Thoracic aorta (tissue), 2 donors: ENCODE results near the gene ATP6V0A4. TPM values are rescaled to one million over a fixed set of nuclear protein-coding genes. Genes with fewer than 3 reads are reported as not detected.

ENCODE experiments used
- ATAC-seq: fragments of 150-250 bp; one replicate; pipeline ENCODE4 v1.8.0; 2017; ENCODE audit warnings: low read depth; ENCODE audit not compliant: insufficient number of reproducible peaks, low FRiP score
- DNase-seq: peaks from one replicate; pipeline ENCODE4 v3.0.0-alpha.2; 2020; ENCODE audit warnings: low spot score
- H3K27ac ChIP-seq, 2 donors: fragments of 200-600 bp; sonication (generic); 1 replicate in 1 of 2; 2 replicates in 1 of 2; pipeline ENCODE4 v1.5.1; 2016; ENCODE audit warnings: mild to moderate bottlenecking in 2 of 2, moderate library complexity in 2 of 2
- H3K27me3 ChIP-seq: fragments of 200-600 bp; sonication (generic); replicated peaks from 2 replicates; pipeline ENCODE4 v1.6.0; 2016; ENCODE audit warnings: mild to moderate bottlenecking; ENCODE audit not compliant: insufficient read depth
- H3K36me3 ChIP-seq: fragments of 200-600 bp; sonication (generic); one replicate; pipeline ENCODE4 v1.5.1; 2016
- H3K4me1 ChIP-seq, 2 donors: fragments of 200-600 bp; sonication (generic); 1 replicate in 1 of 2; 2 replicates in 1 of 2; pipeline versions ENCODE4 v1.5.1 to v1.6.0; 2016; ENCODE audit warnings: low read depth in 2 of 2, mild to moderate bottlenecking in 1 of 2; ENCODE audit not compliant: control insufficient read depth in 1 of 2
- H3K4me3 ChIP-seq: fragments of 200-600 bp; sonication (generic); 2 replicates; pipeline ENCODE4 v1.5.1; 2016; ENCODE audit warnings: mild to moderate bottlenecking
- H3K9me3 ChIP-seq: fragments of 200-600 bp; sonication (generic); 2 replicates; pipeline ENCODE4 v1.5.1; 2016
- CTCF ChIP-seq: fragments of 200-600 bp; sonication (generic); IDR thresholded peaks from one replicate; pipeline ENCODE4 v1.5.1; 2019; ENCODE audit warnings: antibody characterized with exemption
- total RNA-seq, 2 donors: library from RNA; depleted of rRNA; stranded (reverse); fragments of >200 nt; gene quantifications; one replicate each; pipeline versions ENCODE4 v1.1.0 to v1.2.3, GENCODE V29; 2016

ATP6V0A4 gene
- total RNA-seq, 2 donors from 2014 or later = not detected

- H3K4me1 ChIP-seq = no peaks in the 10 kb centered on the region
- H3K9me3 ChIP-seq = no peaks in the 10 kb centered on the region
- ATAC-seq (no peak), DNase-seq (no peak)
- no peak overlapping the region for H3K27ac ChIP-seq
- TF ChIP-seq CTCF = no peak
- H3K36me3 ChIP-seq = no peaks in the 10 kb centered on the region
- H3K4me3 ChIP-seq = no peak overlapping the region
- H3K27me3 ChIP-seq = no peaks in the 10 kb centered on the region
Measured at GRCh38 chr7:138838166-138838565, 40.2 kb upstream of the ATP6V0A4 start.

- no peak for ATAC-seq
- H3K27ac ChIP-seq = no peak overlapping the region
Measured at GRCh38 chr7:138837627-138838026, 39.6 kb upstream of the ATP6V0A4 start.

GRCh38 chr7:138835087-138835486 lies 37.1 kb upstream of the ATP6V0A4 start:
- H3K9me3 ChIP-seq = no peaks in the 10 kb centered on the region
- ATAC-seq = no peak
- H3K27ac ChIP-seq = no peak overlapping the region

More at GRCh38 chr7:138837627-138838026, 39.6 kb upstream of the ATP6V0A4 start:
- H3K4me3 ChIP-seq = no peak overlapping the region
- H3K9me3 ChIP-seq = no peaks in the 10 kb centered on the region
- H3K36me3 ChIP-seq = no peaks in the 10 kb centered on the region
- no peaks in the 10 kb centered on the region for H3K27me3 ChIP-seq
- no peaks in the 10 kb centered on the region for H3K4me1 ChIP-seq
- no peak for DNase-seq
- no peak for TF ChIP-seq CTCF

DNA sequence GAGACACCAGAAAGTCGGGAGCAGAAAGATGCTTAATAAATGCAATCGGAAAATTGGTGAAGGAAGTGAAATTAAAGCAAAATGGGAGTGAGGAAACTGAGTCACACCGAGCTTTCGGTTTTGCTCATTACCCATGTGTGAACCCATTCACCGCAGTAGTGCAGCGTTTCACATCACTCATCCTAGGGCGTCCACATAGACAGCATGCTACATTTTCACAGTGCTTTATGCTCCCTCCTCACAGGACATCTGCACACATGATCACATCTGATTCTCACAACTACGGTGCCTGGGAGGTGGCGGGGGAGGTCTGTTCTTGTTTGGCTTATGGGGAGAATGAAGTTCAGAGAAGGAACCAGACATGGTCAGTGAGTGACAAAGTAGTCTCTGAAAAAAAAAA lies 36.6 kb upstream of the ATP6V0A4 start:
- TF ChIP-seq CTCF = no peak
- DNase-seq (no peak), ATAC-seq (no peak)
- Histone ChIP-seq H3K27me3 (no peaks in the 10 kb centered on the region), H3K9me3 (no peaks in the 10 kb centered on the region), H3K4me3 (no peak overlapping the region), H3K36me3 (no peaks in the 10 kb centered on the region), H3K4me1 (no peaks in the 10 kb centered on the region), H3K27ac (no peak overlapping the region)

More at GRCh38 chr7:138835087-138835486, 37.1 kb upstream of the ATP6V0A4 start:
- no peak for TF ChIP-seq CTCF
- Histone ChIP-seq H3K36me3 (no peaks in the 10 kb centered on the region), H3K27me3 (no peaks in the 10 kb centered on the region), H3K4me1 (no peaks in the 10 kb centered on the region), H3K4me3 (no peak overlapping the region)
- DNase-seq = no peak

DNA sequence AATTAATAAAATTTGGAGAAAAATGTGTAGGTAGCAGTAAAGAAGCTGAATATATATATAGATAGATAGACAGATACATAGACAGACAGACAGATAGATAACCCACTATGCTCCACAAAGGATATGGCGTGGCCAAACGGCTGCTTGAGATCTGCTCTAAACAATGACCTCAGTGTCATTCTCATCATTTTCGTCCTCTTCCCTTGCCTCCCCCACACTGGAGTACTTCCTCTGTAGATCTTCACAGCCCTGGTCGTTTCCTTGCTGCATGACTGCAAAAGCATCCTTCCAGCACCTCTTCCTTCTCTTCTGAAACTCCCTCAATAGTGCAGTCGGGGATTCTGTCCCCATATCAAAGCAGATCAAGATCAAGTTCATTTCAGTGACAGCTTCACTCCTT lies 35.6 kb upstream of the ATP6V0A4 start:
- no peaks in the 10 kb centered on the region for H3K36me3 ChIP-seq
- TF ChIP-seq CTCF = no peak
- no peaks in the 10 kb centered on the region for H3K27me3 ChIP-seq
- no peaks in the 10 kb centered on the region for H3K9me3 ChIP-seq
- DNase-seq (no peak), ATAC-seq (no peak)
- no peak overlapping the region for H3K4me3 ChIP-seq
- H3K4me1 ChIP-seq = no peaks in the 10 kb centered on the region
- H3K27ac ChIP-seq = no peak overlapping the region
